Panc1 (cell line): ENCODE measurements around the gene KCNJ12. TPM values are rescaled to one million over a fixed set of nuclear protein-coding genes. Genes with fewer than 3 reads are reported as not detected.

Source experiments
- ATAC-seq: fragments of 200-7000 bp; cut with Tn5 transposase; 2 replicates; pipeline ENCODE4 v1.9.1; 2020; ENCODE audit warnings: mild to moderate bottlenecking, moderate library complexity
- BruUV-seq: library from RNA; stranded (reverse); fragments of 400-500 nt; replicated peaks from 2 replicates; lab custom pipeline; 2021; lab: Mats Ljungman, UMichigan
- CTCF ChIA-PET: fragments of 300-600 bp; sonication (Branson Sonifier 250); formaldehyde crosslinking; loops from one replicate; lab custom pipeline; 2022; ENCODE audit warnings: antibody characterized with exemption; lab: Charles Lee
- POLR2A ChIA-PET: fragments of 300-600 bp; sonication (Branson Sonifier 250); formaldehyde crosslinking; loops from one replicate; lab custom pipeline; 2022; ENCODE audit warnings: antibody characterized with exemption; lab: Charles Lee
- DNase-seq: peaks from one replicate; pipeline ENCODE4 v3.0.0-alpha.2; 2010; ENCODE audit warnings: low read depth, low spot score
- H3K27ac ChIP-seq: 2 replicates; pipeline ENCODE4 v1.5.1; 2011; ENCODE audit warnings: mild to moderate bottlenecking, low read length, inconsistent platforms
- H3K27me3 ChIP-seq: fragments of 200-500 bp; sonication (Bioruptor generic); 2 replicates; pipeline ENCODE4 v1.6.0; 2014; ENCODE audit warnings: low read length, inconsistent platforms; ENCODE audit not compliant: control insufficient read depth, insufficient read depth
- H3K36me3 ChIP-seq: fragments of 200-500 bp; sonication (Bioruptor generic); 2 replicates; pipeline ENCODE4 v1.5.1; 2014; ENCODE audit warnings: inconsistent platforms, mild to moderate bottlenecking, low read length, moderate library complexity; ENCODE audit not compliant: control insufficient read depth, insufficient read depth
- H3K4me1 ChIP-seq: 2 replicates; pipeline ENCODE4 v1.5.1; 2011; ENCODE audit warnings: inconsistent platforms, mild to moderate bottlenecking, low read length, moderate library complexity; ENCODE audit not compliant: control insufficient read depth, insufficient read depth
- H3K4me3 ChIP-seq, 2 experiments: 2 replicates each; pipeline ENCODE4 v1.5.1; 2011 to 2012; ENCODE audit warnings: low read depth in 2 of 2, low read length in 2 of 2, mild to moderate bottlenecking in 2 of 2, inconsistent platforms in 1 of 2, moderate library complexity in 1 of 2
- H3K9me3 ChIP-seq: fragments of 200-500 bp; sonication (Bioruptor generic); 2 replicates; pipeline ENCODE4 v1.5.1; 2014; ENCODE audit warnings: low read depth, mild to moderate bottlenecking, inconsistent platforms, low read length, moderate library complexity; ENCODE audit not compliant: control insufficient read depth, insufficient read depth
- POLR2AphosphoS5 ChIP-seq: IDR thresholded peaks from 2 replicates; pipeline ENCODE4 v1.6.1; 2012; ENCODE audit warnings: mild to moderate bottlenecking, low read depth, low read length, moderate library complexity
- REST ChIP-seq, 2 experiments: IDR thresholded peaks; 2 replicates each; pipeline ENCODE4 v1.6.1; 2011 to 2012; ENCODE audit warnings: low read depth in 2 of 2, control low read depth in 1 of 2, low read length in 1 of 2, mild to moderate bottlenecking in 1 of 2, moderate library complexity in 1 of 2; ENCODE audit not compliant: insufficient read depth in 1 of 2
- SIN3A ChIP-seq: IDR thresholded peaks from 2 replicates; pipeline ENCODE4 v1.6.1; 2012; ENCODE audit warnings: low read depth, mild to moderate bottlenecking, low read length, moderate library complexity, borderline replicate concordance; ENCODE audit not compliant: insufficient read depth
- TCF7L2 ChIP-seq: IDR thresholded peaks from 2 replicates; pipeline ENCODE4 v1.6.1; 2011; ENCODE audit warnings: mild to moderate bottlenecking, low read depth, low read length, inconsistent platforms
- in situ Hi-C: cut with HindIII; loops from 2 replicates; pipeline ENCODE4 v1.10.0; 2016; ENCODE audit warnings: low sequenced_read_pairs, low pct_unique_long_range_greater_than_20kb
- intact Hi-C: fragments of 100-400 bp; cut with micrococcal nuclease; formaldehyde crosslinking; loops from one replicate; pipeline ENCODE4 v1.10.0; 2022; ENCODE audit not compliant: unreplicated experiment
- total RNA-seq: library from RNA; stranded (reverse); gene quantifications from one replicate; pipeline ENCODE4 v1.2.1, GENCODE V29; 2021; ENCODE audit not compliant: unreplicated experiment
- TF ChIP-seq, protein P1 (sequence below): fragments of 450-650 bp; IDR thresholded peaks from 2 replicates; pipeline ENCODE4 v1.5.1; 2017; ENCODE audit warnings: mild to moderate bottlenecking

Gene KCNJ12
- total RNA-seq, 1 experiment from 2014 or later: 2.7 TPM

GRCh38 chr17:21370430-21370829, 5.7 kb upstream of the KCNJ12 start:
- no peaks in the 10 kb centered on the region for H3K9me3 ChIP-seq
- no peak overlapping the region for H3K4me3 ChIP-seq
- ChIA-PET POLR2A (no interaction called here), CTCF (no interaction called here)
- TF ChIP-seq REST (IDR thresholded peaks at IDR 0.05; ENCODE audit: insufficient read depth in 1 of 2, low read depth in 2 of 2, low read length in 1 of 2): no peak
- TF ChIP-seq TCF7L2: no peak
- TF ChIP-seq SIN3A: no peak
- TF ChIP-seq POLR2AphosphoS5: no peak
- TF ChIP-seq, protein P1, sequence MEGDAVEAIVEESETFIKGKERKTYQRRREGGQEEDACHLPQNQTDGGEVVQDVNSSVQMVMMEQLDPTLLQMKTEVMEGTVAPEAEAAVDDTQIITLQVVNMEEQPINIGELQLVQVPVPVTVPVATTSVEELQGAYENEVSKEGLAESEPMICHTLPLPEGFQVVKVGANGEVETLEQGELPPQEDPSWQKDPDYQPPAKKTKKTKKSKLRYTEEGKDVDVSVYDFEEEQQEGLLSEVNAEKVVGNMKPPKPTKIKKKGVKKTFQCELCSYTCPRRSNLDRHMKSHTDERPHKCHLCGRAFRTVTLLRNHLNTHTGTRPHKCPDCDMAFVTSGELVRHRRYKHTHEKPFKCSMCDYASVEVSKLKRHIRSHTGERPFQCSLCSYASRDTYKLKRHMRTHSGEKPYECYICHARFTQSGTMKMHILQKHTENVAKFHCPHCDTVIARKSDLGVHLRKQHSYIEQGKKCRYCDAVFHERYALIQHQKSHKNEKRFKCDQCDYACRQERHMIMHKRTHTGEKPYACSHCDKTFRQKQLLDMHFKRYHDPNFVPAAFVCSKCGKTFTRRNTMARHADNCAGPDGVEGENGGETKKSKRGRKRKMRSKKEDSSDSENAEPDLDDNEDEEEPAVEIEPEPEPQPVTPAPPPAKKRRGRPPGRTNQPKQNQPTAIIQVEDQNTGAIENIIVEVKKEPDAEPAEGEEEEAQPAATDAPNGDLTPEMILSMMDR: no peak
- H3K36me3 ChIP-seq: no peaks in the 10 kb centered on the region
- DNase-seq: no peak
- no peak for ATAC-seq
- in situ Hi-C loops (no loop called here), intact Hi-C loops (no loop called here)
- no peaks in the 10 kb centered on the region for H3K4me1 ChIP-seq
- no TSS peak for BruUV-seq
- no peaks in the 10 kb centered on the region for H3K27me3 ChIP-seq
- no peak overlapping the region for H3K27ac ChIP-seq

- ATAC-seq (no peak), DNase-seq (no peak)
- no peaks in the 10 kb centered on the region; the same call in 1 of the 2 replicates for H3K36me3 ChIP-seq
- TF ChIP-seq POLR2AphosphoS5 (no peak), SIN3A (no peak), REST (IDR thresholded peaks at IDR 0.05; ENCODE audit: insufficient read depth in 1 of 2, low read depth in 2 of 2, low read length in 1 of 2) (no peak), TCF7L2 (no peak)
- TF ChIP-seq, protein P1: no peak
- ChIA-PET CTCF (no interaction called here), POLR2A (no interaction called here)
- intact Hi-C loops: no loop called here
- no peaks in the 10 kb centered on the region for H3K9me3 ChIP-seq
- in situ Hi-C loops: no loop called here
- BruUV-seq: no TSS peak
- H3K27me3 ChIP-seq: no peaks in the 10 kb centered on the region
- H3K4me1 ChIP-seq: no peaks in the 10 kb centered on the region
- H3K27ac ChIP-seq: no peak overlapping the region
- H3K4me3 ChIP-seq: no peak overlapping the region
These were observed 4.6 kb upstream of the KCNJ12 start for GRCh38 chr17:21371511-21372081.
